ENCODE data around the gene SENP2. TPM values are rescaled to one million over a fixed set of nuclear protein-coding genes. Genes with fewer than 3 reads are reported as not detected.

Gene SENP2
- total RNA-seq, 1 donor from 2014 or later, result 35.9 TPM

DNA sequence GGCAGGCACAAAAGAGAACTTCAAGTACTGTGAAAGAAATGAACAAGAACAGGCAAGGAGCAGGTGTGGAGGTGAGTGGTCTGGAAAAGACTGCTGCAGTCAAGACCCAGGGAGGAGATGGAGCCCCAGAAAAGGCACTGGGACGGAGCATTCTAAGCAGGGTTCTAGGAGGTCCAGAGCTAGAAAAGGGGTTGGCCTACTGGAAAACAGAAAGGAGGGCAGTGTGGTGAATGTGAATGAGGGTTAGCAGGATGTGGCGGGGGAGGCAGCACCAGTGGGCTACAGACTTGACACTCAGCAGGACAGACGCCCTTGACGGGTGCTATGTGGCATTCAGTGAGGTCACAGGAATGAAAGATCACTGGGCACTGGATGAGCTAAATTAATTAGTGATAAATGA lies 75.7 kb downstream of the SENP2 start:
- DNase-seq (ENCODE audit: low spot score in 2 of 2) (no peak), FAIRE-seq (no peak)

DNA sequence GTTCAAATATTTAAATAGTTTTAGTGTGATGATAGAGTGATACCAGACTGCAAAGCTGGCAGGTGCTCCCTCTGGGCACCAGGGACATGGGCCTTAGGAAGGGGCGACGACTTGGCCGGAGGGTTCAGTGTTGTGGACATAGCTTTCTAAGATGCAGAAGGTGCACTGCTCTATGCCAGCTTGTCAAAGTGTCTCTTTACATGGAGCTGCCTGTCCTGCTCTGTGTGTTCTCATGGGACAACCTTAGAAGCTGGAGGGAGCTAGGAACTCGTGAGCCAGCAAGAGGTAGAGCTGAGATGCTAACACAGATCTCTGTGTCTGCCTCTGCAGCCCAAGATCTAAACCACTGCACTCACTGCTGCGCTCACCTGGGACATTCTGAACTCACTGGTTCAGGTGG lies 77.8 kb downstream of the SENP2 start:
- FAIRE-seq (no peak), DNase-seq (ENCODE audit: low spot score in 2 of 2) (no peak)

DNA sequence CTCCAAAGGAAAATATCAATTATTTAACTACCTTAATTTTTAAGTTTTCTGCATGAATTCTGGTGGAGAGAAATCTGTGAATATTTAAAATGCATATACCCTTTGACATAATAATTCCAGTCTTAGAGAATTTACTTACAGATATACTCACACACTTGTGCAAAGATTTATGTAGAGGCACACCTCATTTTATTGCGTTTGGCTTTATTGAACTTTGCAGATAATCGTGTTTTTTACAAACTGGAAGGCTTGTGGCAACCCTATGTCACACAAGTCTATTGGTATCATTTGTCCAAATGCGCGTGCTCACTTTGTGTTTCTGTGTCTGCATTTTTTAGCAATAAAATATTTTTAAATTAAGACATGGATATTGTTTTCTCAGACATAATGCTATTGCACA lies 81.5 kb downstream of the SENP2 start:
- no peak for DNase-seq (ENCODE audit: low spot score in 2 of 2)
- FAIRE-seq, result no peak

DNA sequence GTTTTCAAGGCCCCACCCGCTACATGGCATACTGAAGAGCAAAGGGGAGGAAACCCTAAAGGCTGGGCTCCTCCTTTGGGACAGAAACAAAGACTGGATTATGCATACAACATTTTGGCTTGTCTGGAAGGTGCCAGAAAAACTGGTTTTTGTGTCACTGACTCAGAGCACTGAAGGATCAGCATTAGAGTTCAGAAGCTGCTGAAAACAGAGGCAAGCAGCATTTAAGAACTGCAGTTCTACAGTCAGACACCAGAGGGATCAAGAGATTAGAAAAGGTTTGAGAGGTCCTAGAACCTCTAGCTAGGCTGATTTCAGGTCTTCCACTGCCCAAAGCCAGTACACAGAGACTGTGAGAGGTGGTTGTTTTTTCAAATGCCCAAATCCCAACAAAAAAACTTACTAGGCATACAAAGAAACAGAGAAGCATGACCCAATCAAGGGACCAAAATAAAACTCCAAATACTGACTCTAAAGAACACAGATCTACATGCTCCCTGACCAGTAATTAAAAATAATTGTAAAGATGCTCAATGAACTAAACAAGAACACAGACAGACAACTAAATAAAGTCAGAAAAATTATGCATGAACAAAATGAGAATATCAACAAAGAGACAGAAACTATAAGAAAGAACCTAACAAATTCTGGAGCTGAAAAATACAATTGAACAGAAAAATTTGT lies 91.2 kb downstream of the SENP2 start:
- FAIRE-seq, result no peak

DNA sequence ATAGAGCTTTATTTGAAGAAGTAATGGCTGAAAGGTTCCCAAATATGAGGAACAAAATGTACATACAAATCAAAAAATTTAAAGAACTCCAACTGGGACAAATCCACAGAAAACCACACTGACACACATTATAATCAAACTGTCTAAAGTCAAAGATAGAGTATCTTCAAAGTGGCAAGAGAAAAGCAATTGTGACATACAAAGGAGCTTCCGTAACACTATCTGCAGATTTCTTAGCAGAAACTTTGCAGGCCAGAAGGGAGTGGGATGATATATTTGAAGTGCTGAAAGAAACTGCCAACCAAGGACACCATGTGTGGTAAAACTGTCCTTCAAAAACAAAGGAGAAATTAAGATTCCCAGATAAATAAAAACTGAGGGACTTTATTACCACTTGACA lies 91.9 kb downstream of the SENP2 start:
- DNase-seq (ENCODE audit: low spot score in 2 of 2), result no peak
- FAIRE-seq, result no peak

More for the DNA sequence above, 91.2 kb downstream of the SENP2 start:
- no peak for DNase-seq (ENCODE audit: low spot score in 2 of 2)

DNA sequence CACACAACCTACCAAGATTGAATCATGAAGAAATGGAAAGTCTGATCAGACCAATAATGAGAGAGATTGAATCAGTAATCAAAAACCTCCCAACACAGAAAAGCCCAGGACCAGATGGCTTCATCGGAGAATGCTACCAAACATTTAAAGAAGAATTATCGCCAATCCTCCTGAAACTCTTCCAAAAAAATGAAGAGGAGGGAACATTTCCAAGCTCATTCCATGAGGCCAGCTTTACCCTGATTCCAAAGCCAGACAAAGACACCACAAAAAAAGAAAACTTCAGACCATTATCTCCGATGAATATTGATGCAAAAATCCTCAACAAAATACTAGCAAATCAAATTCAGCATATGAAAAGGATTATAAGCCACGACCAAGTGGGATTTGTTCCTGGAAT lies 94.1 kb downstream of the SENP2 start:
- FAIRE-seq, result no peak

More for the DNA sequence above, 94.1 kb downstream of the SENP2 start:
- no peak for DNase-seq (ENCODE audit: low spot score in 2 of 2)

Small RNA genes within 50 kb of the gene (small RNA-seq; reads per million reads assigned to genes)
- not detected for gene AC133473.1

Other genes with a start within 250 kb of the SENP2 start
- 45.7 TPM for gene MAP3K13, start 223.2 kb upstream of the SENP2 start, total RNA-seq
- 10.2 TPM for gene TMEM41A, start 87.3 kb upstream of the SENP2 start, total RNA-seq
- not detected for gene LIPH, start 33.7 kb upstream of the SENP2 start, total RNA-seq
- 20.0 TPM for gene IGF2BP2, start 238.7 kb downstream of the SENP2 start, total RNA-seq

Data from frontal cortex (tissue), 4 donors.